HEK293 (cell line): ENCODE data around the gene HMGCLL1.

Experiments used
- CTCF ChIA-PET: fragments of 350-600 bp; formaldehyde crosslinking; extraction: SDS; loops from one replicate; lab custom pipeline; 2021; ENCODE audit warnings: antibody characterized with exemption; lab: Yijun Ruan, JAX
- POLR2A ChIA-PET: fragments of 300-600 bp; formaldehyde crosslinking; extraction: SDS; loops from one replicate; lab custom pipeline; 2020; ENCODE audit warnings: antibody characterized with exemption, inconsistent platforms; lab: Yijun Ruan, JAX
- H3K27ac ChIP-seq: fragments of 200-500 bp; sonication (Bioruptor generic); 2 replicates; pipeline ENCODE4 v1.5.1; 2014; ENCODE audit warnings: low read depth, low read length, control low read depth, inconsistent platforms; ENCODE audit errors: extremely low read depth
- H3K36me3 ChIP-seq, 2 experiments: fragments of 200-500 bp in 1 of 2; sonication (Bioruptor generic) in 1 of 2; 1 replicate in 1 of 2; 2 replicates in 1 of 2; pipeline ENCODE4 v1.5.1; 2014 to 2017; ENCODE audit warnings: inconsistent platforms in 2 of 2, low read length in 2 of 2; ENCODE audit not compliant: control insufficient read depth in 2 of 2, insufficient read depth in 1 of 2
- H3K4me1 ChIP-seq: fragments of 200-500 bp; sonication (Bioruptor generic); 2 replicates; pipeline ENCODE4 v1.5.1; 2014; ENCODE audit warnings: mild to moderate bottlenecking, low read length, inconsistent platforms; ENCODE audit not compliant: control insufficient read depth, insufficient read depth
- H3K4me3 ChIP-seq: 2 replicates; pipeline ENCODE4 v1.5.1; 2011; ENCODE audit warnings: low read depth, mild to moderate bottlenecking, control low read depth, low read length, moderate library complexity
- H3K9me3 ChIP-seq: fragments of 200-500 bp; sonication (Bioruptor generic); 2 replicates; pipeline ENCODE4 v1.5.1; 2014; ENCODE audit warnings: low read depth, low read length, inconsistent platforms; ENCODE audit not compliant: control insufficient read depth, insufficient read depth
- HOXD13 ChIP-seq: sonication (generic); formaldehyde crosslinking; IDR thresholded peaks from 2 replicates; pipeline ENCODE4 v1.8.0; 2022; ENCODE audit warnings: missing genetic modification reagents, borderline replicate concordance
- OSR2 ChIP-seq: fragments of 450-650 bp; formaldehyde crosslinking; IDR thresholded peaks from 2 replicates; pipeline ENCODE4 v1.5.1; 2016; ENCODE audit warnings: missing biosample characterization, missing genetic modification characterization
- SP2 ChIP-seq: fragments of 450-650 bp; formaldehyde crosslinking; IDR thresholded peaks from 2 replicates; pipeline ENCODE4 v1.5.1; 2016; ENCODE audit warnings: missing biosample characterization, missing genetic modification characterization
- ZBTB21 ChIP-seq: fragments of 450-650 bp; formaldehyde crosslinking; IDR thresholded peaks from 2 replicates; pipeline ENCODE4 v1.5.1; 2017; ENCODE audit warnings: missing biosample characterization, missing genetic modification characterization
- ZBTB48 ChIP-seq: fragments of 450-650 bp; formaldehyde crosslinking; IDR thresholded peaks from 2 replicates; pipeline ENCODE4 v1.5.1; 2016; ENCODE audit warnings: missing biosample characterization, missing genetic modification characterization
- ZFP41 ChIP-seq: fragments of 450-650 bp; formaldehyde crosslinking; IDR thresholded peaks from 2 replicates; pipeline ENCODE4 v1.5.1; 2016; ENCODE audit warnings: missing biosample characterization, missing genetic modification characterization, borderline replicate concordance
- ZNF211 ChIP-seq: fragments of 450-650 bp; formaldehyde crosslinking; IDR thresholded peaks from 2 replicates; pipeline ENCODE4 v1.5.1; 2016; ENCODE audit warnings: low read depth, missing biosample characterization, missing genetic modification characterization
- ZNF221 ChIP-seq: fragments of 450-650 bp; formaldehyde crosslinking; IDR thresholded peaks from 2 replicates; pipeline ENCODE4 v1.5.1; 2017; ENCODE audit warnings: missing biosample characterization, missing genetic modification characterization, borderline replicate concordance
- ZNF239 ChIP-seq: fragments of 450-650 bp; formaldehyde crosslinking; IDR thresholded peaks from 2 replicates; pipeline ENCODE4 v1.5.1; 2016; ENCODE audit warnings: missing biosample characterization, missing genetic modification characterization
- ZNF391 ChIP-seq: fragments of 450-650 bp; formaldehyde crosslinking; IDR thresholded peaks from 2 replicates; pipeline ENCODE4 v1.5.1; 2016; ENCODE audit warnings: low read depth, missing biosample characterization, missing genetic modification characterization, borderline replicate concordance
- ZNF433 ChIP-seq: fragments of 450-650 bp; formaldehyde crosslinking; IDR thresholded peaks from 2 replicates; pipeline ENCODE4 v1.5.1; 2016; ENCODE audit warnings: missing biosample characterization, missing genetic modification characterization, low read depth
- ZNF610 ChIP-seq: fragments of 450-650 bp; formaldehyde crosslinking; IDR thresholded peaks from 2 replicates; pipeline ENCODE4 v1.5.1; 2016; ENCODE audit warnings: missing biosample characterization, missing genetic modification characterization, borderline replicate concordance
- ZNF626 ChIP-seq: fragments of 450-650 bp; sonication (Bioruptor Pico); formaldehyde crosslinking; IDR thresholded peaks from 2 replicates; pipeline ENCODE4 v1.5.1; 2018; ENCODE audit warnings: missing biosample characterization, missing genetic modification characterization, inconsistent platforms
- ZNF629 ChIP-seq: fragments of 450-650 bp; formaldehyde crosslinking; IDR thresholded peaks from 2 replicates; pipeline ENCODE4 v1.5.1; 2017; ENCODE audit warnings: missing biosample characterization, missing genetic modification characterization
- ZNF654 ChIP-seq: fragments of 450-650 bp; formaldehyde crosslinking; IDR thresholded peaks from 2 replicates; pipeline ENCODE4 v1.5.1; 2016; ENCODE audit warnings: low read depth, missing biosample characterization, missing genetic modification characterization
- ZNF660 ChIP-seq: fragments of 450-650 bp; IDR thresholded peaks from 2 replicates; pipeline ENCODE4 v1.5.1; 2018; ENCODE audit warnings: missing biosample characterization, mild to moderate bottlenecking, missing genetic modification characterization
- ZSCAN16 ChIP-seq: fragments of 450-650 bp; formaldehyde crosslinking; IDR thresholded peaks from 2 replicates; pipeline ENCODE4 v1.5.1; 2016; ENCODE audit warnings: missing biosample characterization, missing genetic modification characterization
- ZSCAN30 ChIP-seq: fragments of 450-650 bp; IDR thresholded peaks from 2 replicates; pipeline ENCODE4 v1.5.1; 2018; ENCODE audit warnings: missing biosample characterization, mild to moderate bottlenecking, missing genetic modification characterization, moderate library complexity
- TF ChIP-seq, protein P1 (sequence below): fragments of 450-650 bp; formaldehyde crosslinking; IDR thresholded peaks from 2 replicates; pipeline ENCODE4 v1.5.1; 2017; ENCODE audit warnings: missing biosample characterization, missing genetic modification characterization
- TF ChIP-seq, protein P2 (sequence below): fragments of 450-650 bp; formaldehyde crosslinking; IDR thresholded peaks from 2 replicates; pipeline ENCODE4 v1.5.1; 2016; ENCODE audit warnings: missing biosample characterization, missing genetic modification characterization

The HMGCLL1 gene

DNA sequence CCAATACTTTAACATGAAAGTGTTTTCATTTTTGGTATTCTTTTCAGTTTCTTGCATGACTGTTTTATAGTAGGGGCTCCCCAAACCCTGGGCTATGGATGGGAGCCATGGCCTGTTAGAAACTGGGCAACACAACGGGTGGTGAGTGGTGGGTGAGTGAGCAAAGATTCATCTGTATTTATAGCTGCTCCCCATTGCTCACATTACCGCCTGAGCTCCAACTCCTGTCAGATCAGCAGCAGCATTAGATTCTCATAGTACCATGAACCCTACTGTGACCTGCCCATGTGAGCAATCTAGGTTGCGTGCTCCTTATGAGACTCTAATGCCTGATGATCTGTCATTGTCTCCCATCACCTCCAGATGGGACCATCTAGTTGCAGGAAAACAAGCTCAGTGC, 42.3 kb upstream of the HMGCLL1 start:
- ChIA-PET CTCF (no interaction called here), POLR2A (no interaction called here)
- TF ChIP-seq ZNF610 (peak; percentile 95), ZNF221 (tag by site-specific recombination) (no peak)

DNA sequence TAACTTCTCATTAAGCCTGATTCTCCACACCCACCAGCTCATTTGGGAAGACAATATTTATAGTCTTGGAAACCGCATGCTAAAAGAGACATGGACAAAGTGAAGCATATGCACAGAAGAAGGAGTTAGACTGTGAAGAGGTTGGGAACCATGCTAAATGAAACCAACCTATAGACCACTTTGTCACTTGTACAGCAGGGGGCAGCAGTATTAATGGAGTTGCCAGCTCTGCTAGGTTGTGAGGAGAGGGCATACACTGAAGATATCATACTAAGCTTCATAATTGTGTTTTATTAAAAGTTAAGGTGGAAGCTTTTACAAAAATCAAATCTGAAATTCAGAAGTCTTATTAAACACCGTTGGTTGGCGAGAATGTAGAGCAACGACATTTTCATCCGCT, 38.3 kb upstream of the HMGCLL1 start:
- TF ChIP-seq ZNF654 (tag by site-specific recombination) (peak; percentile 54), OSR2 (tag by site-specific recombination) (no peak), ZNF660 (tag by site-specific recombination) (peak; percentile 46; the same call in 1 of the 2 replicates), ZNF239 (no peak)
- TF ChIP-seq, protein P1, sequence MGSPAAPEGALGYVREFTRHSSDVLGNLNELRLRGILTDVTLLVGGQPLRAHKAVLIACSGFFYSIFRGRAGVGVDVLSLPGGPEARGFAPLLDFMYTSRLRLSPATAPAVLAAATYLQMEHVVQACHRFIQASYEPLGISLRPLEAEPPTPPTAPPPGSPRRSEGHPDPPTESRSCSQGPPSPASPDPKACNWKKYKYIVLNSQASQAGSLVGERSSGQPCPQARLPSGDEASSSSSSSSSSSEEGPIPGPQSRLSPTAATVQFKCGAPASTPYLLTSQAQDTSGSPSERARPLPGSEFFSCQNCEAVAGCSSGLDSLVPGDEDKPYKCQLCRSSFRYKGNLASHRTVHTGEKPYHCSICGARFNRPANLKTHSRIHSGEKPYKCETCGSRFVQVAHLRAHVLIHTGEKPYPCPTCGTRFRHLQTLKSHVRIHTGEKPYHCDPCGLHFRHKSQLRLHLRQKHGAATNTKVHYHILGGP (tag by site-specific recombination): no peak
- Histone ChIP-seq H3K4me1 (no peaks in the 10 kb centered on the region), H3K36me3 (no peaks in the 10 kb centered on the region), H3K9me3 (no peaks in the 10 kb centered on the region), H3K27ac (no peak overlapping the region), H3K4me3 (no peak overlapping the region)
- ChIA-PET POLR2A (no interaction called here), CTCF (interaction anchor here (0.6 to 2.9 kb wide), 46 partner anchors 10 to 1043 kb away, joined by 3 to 20 read pairs (median 4); no protein-coding TSS in a partner anchor)

More for the DNA sequence above, 42.3 kb upstream of the HMGCLL1 start:
- Histone ChIP-seq H3K27ac (no peak overlapping the region), H3K36me3 (no peaks in the 10 kb centered on the region), H3K4me3 (no peak overlapping the region), H3K9me3 (no peaks in the 10 kb centered on the region), H3K4me1 (no peaks in the 10 kb centered on the region)

DNA sequence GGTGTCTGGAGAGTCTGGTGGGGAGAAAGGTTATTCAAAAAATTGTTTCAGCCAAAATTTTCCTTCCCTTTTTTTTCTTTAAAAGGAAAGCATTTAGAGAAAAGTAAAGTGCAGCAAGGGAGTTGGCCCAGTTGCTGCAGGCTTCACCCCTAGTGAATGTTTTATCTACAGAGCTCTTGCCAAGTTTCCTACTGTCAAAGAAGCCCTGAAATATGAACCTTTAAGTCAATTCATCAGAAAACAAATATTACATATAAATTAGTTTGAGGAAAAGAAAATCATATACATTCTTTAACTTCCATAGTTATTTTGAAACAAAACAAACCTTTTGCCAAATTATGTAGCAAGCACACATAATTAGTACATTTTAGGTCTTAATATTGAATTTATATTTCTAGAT, 25.0 kb upstream of the HMGCLL1 start:
- Histone ChIP-seq H3K36me3 (no peaks in the 10 kb centered on the region), H3K4me1 (no peaks in the 10 kb centered on the region), H3K4me3 (no peak overlapping the region), H3K27ac (no peak overlapping the region), H3K9me3 (no peaks in the 10 kb centered on the region)
- TF ChIP-seq SP2 (no peak), ZNF211 (tag by site-specific recombination) (no peak), ZNF433 (tag by site-specific recombination) (no peak), ZBTB48 (tag by site-specific recombination) (no peak), ZFP41 (tag by site-specific recombination) (no peak), ZNF629 (tag by site-specific recombination) (no peak), HOXD13 (CRISPR knock-in tag) (no peak), ZSCAN16 (tag by site-specific recombination) (no peak), ZBTB21 (tag by site-specific recombination) (no peak), ZSCAN30 (tag by site-specific recombination) (no peak)
- ChIA-PET CTCF (interaction anchor here (0.6 to 1.9 kb wide), 2 partner anchors 13 to 242 kb away, joined by 3 to 7 read pairs; no protein-coding TSS in a partner anchor), POLR2A (no interaction called here)

DNA sequence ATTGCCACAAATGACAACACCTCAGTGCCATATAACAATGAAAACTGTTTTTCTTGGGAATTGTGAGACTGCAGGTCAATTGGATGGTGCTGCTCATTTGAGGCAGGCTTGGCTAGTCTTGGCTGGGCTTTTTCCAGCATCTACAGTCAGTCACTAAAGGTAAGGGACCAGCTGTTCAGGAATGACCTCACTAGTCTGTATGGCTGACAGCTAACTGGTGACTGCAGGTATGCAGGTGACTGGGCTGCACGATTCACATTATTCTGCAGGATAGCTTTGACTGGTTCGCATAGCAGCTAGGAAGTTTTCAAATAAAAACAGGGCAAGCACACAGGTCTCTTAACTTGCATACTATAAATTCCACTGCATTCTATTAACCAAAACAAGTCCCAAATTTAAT, 22.1 kb upstream of the HMGCLL1 start:
- Histone ChIP-seq H3K27ac (no peak overlapping the region), H3K36me3 (no peaks in the 10 kb centered on the region), H3K9me3 (no peaks in the 10 kb centered on the region), H3K4me3 (no peak overlapping the region), H3K4me1 (no peaks in the 10 kb centered on the region)
- POLR2A ChIA-PET: no interaction called here
- TF ChIP-seq ZNF391 (tag by site-specific recombination) (no peak), ZNF626 (no peak)
- TF ChIP-seq, protein P2, sequence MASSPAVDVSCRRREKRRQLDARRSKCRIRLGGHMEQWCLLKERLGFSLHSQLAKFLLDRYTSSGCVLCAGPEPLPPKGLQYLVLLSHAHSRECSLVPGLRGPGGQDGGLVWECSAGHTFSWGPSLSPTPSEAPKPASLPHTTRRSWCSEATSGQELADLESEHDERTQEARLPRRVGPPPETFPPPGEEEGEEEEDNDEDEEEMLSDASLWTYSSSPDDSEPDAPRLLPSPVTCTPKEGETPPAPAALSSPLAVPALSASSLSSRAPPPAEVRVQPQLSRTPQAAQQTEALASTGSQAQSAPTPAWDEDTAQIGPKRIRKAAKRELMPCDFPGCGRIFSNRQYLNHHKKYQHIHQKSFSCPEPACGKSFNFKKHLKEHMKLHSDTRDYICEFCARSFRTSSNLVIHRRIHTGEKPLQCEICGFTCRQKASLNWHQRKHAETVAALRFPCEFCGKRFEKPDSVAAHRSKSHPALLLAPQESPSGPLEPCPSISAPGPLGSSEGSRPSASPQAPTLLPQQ (tag by site-specific recombination): no peak
- CTCF ChIA-PET: no interaction called here
